LNCaP clone FGC (cell line): ENCODE results near the gene RNF123.
A peak's percentile ranks its signal among the peaks of the same experiment; 100 is the strongest.

Experiments
- DNase-seq: peaks from one replicate; pipeline ENCODE4 v3.0.0-alpha.2; 2011; ENCODE audit warnings: low read depth
- H3K4me3 ChIP-seq: 2 replicates; pipeline ENCODE4 v1.5.1; 2011; ENCODE audit warnings: mild to moderate bottlenecking, low read depth, low read length, control low read depth
- CTCF ChIP-seq: IDR thresholded peaks from 2 replicates; pipeline ENCODE4 v1.5.1; 2012; ENCODE audit warnings: mild to moderate bottlenecking; ENCODE audit not compliant: control insufficient read depth, insufficient read depth; ENCODE audit errors: extremely low read depth

RNF123 gene

GRCh38 chr3:49715611-49716121 lies 26.3 kb downstream of the RNF123 start:
- no peak for TF ChIP-seq CTCF
- no peak for DNase-seq
- H3K4me3 ChIP-seq: no peak overlapping the region

- no peak for TF ChIP-seq CTCF
- H3K4me3 ChIP-seq: no peak overlapping the region
- DNase-seq: no peak
These were observed 26.8 kb downstream of the RNF123 start for GRCh38 chr3:49716169-49716568.

GRCh38 chr3:49716691-49717210 lies 27.4 kb downstream of the RNF123 start:
- no peak overlapping the region for H3K4me3 ChIP-seq
- no peak for TF ChIP-seq CTCF
- no peak for DNase-seq

- no peak overlapping the region for H3K4me3 ChIP-seq
- TF ChIP-seq CTCF: no peak
- no peak for DNase-seq
These were observed 28.0 kb downstream of the RNF123 start for GRCh38 chr3:49717211-49717958.

GRCh38 chr3:49717959-49718857 lies 28.9 kb downstream of the RNF123 start:
- no peak for DNase-seq
- no peak for TF ChIP-seq CTCF
- H3K4me3 ChIP-seq: no peak overlapping the region

GRCh38 chr3:49718858-49719213 lies 29.5 kb downstream of the RNF123 start:
- TF ChIP-seq CTCF: no peak
- DNase-seq: no peak
- H3K4me3 ChIP-seq: peak overlapping the region; percentile 43
